ENCODE results near the gene IFFO2. TPM values are rescaled to one million over a fixed set of nuclear protein-coding genes. Genes with fewer than 3 reads are reported as not detected.
"Not testable (repeated sequence)": the region's sequence is repeated elsewhere in the genome, so short reads cannot be mapped to it uniquely, and the experiment has no call there.

IFFO2 gene
- total and polyA plus RNA-seq, 2 donors (not counting 1 experiment from before 2014, with no cell fraction given), result 16.8 to 19.2 TPM

DNA sequence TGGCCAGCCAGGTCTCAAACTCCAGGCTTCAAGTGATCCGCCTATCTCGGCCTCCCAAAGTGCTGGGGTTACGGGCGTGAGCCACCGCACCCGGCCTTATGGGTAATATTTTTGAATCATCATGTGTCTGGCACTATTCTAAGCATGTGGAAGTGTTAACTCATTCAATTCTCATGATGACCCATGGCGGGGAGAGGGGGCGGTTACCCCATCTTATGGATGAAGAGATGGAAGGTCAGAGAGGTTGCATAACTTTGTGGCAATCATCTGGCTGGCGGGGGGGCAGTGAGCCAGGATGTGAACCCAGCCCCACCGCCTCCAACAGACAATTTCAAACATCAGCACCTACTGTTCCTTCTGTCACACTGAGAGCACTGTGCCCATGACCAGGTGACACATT, 85.5 kb downstream of the IFFO2 start:
- Histone ChIP-seq H4K20me1 (ENCODE audit: control insufficient read depth, insufficient read depth, low read length, poor library complexity, severe bottlenecking) (no peaks in the 10 kb centered on the region), H3K4me3 (ENCODE audit: control extremely low read depth in 1 of 5, extremely low read depth in 1 of 5, insufficient read depth in 1 of 5, low read depth in 2 of 5, low read length in 4 of 5) (no peak overlapping the region), H3K27ac (ENCODE audit: low read length in 2 of 2) (no peak overlapping the region), H3K27me3 (replicated peaks in 1 of 4; ENCODE audit: control extremely low read depth in 1 of 4, control insufficient read depth in 3 of 4, insufficient read depth in 4 of 4, low read length in 3 of 4) (no peaks in the 10 kb centered on the region), H3K79me2 (ENCODE audit: control insufficient read depth, insufficient read depth, low read length) (no peaks in the 10 kb centered on the region), H3K36me3 (replicated peaks in 1 of 2; ENCODE audit: control extremely low read depth in 1 of 2, control insufficient read depth in 1 of 2, extremely low read depth in 1 of 2, insufficient read depth in 2 of 2, low read length in 1 of 2) (peaks cover 0 to 3% of the 10 kb centered on the region in 2 experiments), H3K4me1 (ENCODE audit: control insufficient read depth in 2 of 2, insufficient read depth in 2 of 2, low read length in 2 of 2) (peaks cover 0 to 4% of the 10 kb centered on the region in 2 donors), H3K9ac (ENCODE audit: low read length) (no peak overlapping the region), H3K4me2 (replicated peaks; ENCODE audit: low read depth, low read length, poor library complexity, severe bottlenecking) (no peak overlapping the region), H3K9me3 (ENCODE audit: control extremely low read depth in 1 of 3, control insufficient read depth in 2 of 3, insufficient read depth in 1 of 3, low read length in 2 of 3) (no peaks in the 10 kb centered on the region), H2AFZ (ENCODE audit: insufficient read depth, low read depth, low read length, poor library complexity, severe bottlenecking) (no peak overlapping the region)
- ChIA-PET CTCF (no interaction called here), POLR2A (no interaction called here)
- Mint-ChIP-seq H3K27me3 (peaks cover 10% of the 10 kb centered on the region), H3K27ac (no peak overlapping the region), H3K4me1 (peaks cover 5% of the 10 kb centered on the region), H3K4me3 (no peak overlapping the region), H3K9me3 (ENCODE audit: insufficient read depth) (no peaks in the 10 kb centered on the region)
- WGBS (ENCODE audit: insufficient coverage), result 100% methylated on average over 8 of the region's 10 CpGs
- intact Hi-C loops (cut with micrococcal nuclease), result no loop called here
- no peak for TF ChIP-seq EZH2 (IDR thresholded peaks at IDR 0.05; ENCODE audit: borderline replicate concordance, insufficient read depth, low read depth, low read length, poor library complexity, severe bottlenecking)
- TF ChIP-seq, protein P1, sequence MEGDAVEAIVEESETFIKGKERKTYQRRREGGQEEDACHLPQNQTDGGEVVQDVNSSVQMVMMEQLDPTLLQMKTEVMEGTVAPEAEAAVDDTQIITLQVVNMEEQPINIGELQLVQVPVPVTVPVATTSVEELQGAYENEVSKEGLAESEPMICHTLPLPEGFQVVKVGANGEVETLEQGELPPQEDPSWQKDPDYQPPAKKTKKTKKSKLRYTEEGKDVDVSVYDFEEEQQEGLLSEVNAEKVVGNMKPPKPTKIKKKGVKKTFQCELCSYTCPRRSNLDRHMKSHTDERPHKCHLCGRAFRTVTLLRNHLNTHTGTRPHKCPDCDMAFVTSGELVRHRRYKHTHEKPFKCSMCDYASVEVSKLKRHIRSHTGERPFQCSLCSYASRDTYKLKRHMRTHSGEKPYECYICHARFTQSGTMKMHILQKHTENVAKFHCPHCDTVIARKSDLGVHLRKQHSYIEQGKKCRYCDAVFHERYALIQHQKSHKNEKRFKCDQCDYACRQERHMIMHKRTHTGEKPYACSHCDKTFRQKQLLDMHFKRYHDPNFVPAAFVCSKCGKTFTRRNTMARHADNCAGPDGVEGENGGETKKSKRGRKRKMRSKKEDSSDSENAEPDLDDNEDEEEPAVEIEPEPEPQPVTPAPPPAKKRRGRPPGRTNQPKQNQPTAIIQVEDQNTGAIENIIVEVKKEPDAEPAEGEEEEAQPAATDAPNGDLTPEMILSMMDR (IDR thresholded peaks at IDR 0.05), result no peak
- ATAC-seq (ENCODE audit: low read depth), result no peak
- no peak for DNase-seq

DNA sequence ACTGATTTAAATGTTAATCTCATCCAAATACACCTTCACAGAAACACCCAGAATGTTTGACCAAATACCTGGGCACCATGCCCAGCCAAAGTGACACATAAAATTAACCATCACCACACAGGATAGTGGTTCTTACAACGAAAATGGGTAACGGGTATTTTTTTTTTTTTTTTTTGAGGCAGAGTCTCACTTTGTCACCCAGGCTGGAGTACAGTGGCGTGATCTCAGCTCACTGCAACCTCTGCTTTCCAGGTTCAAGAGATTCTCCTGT, 85.9 kb downstream of the IFFO2 start:
- H3K27ac ChIP-seq (ENCODE audit: low read length in 2 of 2); H3K27ac Mint-ChIP-seq; H3K9ac ChIP-seq (ENCODE audit: low read length); H4K20me1 ChIP-seq (ENCODE audit: control insufficient read depth, insufficient read depth, low read length, poor library complexity, severe bottlenecking); H3K4me3 ChIP-seq (ENCODE audit: control extremely low read depth in 1 of 5, extremely low read depth in 1 of 5, insufficient read depth in 1 of 5, low read depth in 2 of 5, low read length in 4 of 5); H3K79me2 ChIP-seq (ENCODE audit: control insufficient read depth, insufficient read depth, low read length); CTCF ChIA-PET; ATAC-seq (ENCODE audit: low read depth); H3K27me3 Mint-ChIP-seq; POLR2A ChIA-PET; H3K27me3 ChIP-seq (replicated peaks in 1 of 4; ENCODE audit: control extremely low read depth in 1 of 4, control insufficient read depth in 3 of 4, insufficient read depth in 4 of 4, low read length in 3 of 4); H3K4me2 ChIP-seq (replicated peaks; ENCODE audit: low read depth, low read length, poor library complexity, severe bottlenecking); DNase-seq; H3K4me3 Mint-ChIP-seq; H3K36me3 ChIP-seq (replicated peaks in 1 of 2; ENCODE audit: control extremely low read depth in 1 of 2, control insufficient read depth in 1 of 2, extremely low read depth in 1 of 2, insufficient read depth in 2 of 2, low read length in 1 of 2); H3K4me1 ChIP-seq (ENCODE audit: control insufficient read depth in 2 of 2, insufficient read depth in 2 of 2, low read length in 2 of 2); H2AFZ ChIP-seq (ENCODE audit: insufficient read depth, low read depth, low read length, poor library complexity, severe bottlenecking); H3K9me3 Mint-ChIP-seq (ENCODE audit: insufficient read depth); H3K4me1 Mint-ChIP-seq; H3K9me3 ChIP-seq (ENCODE audit: control extremely low read depth in 1 of 3, control insufficient read depth in 2 of 3, insufficient read depth in 1 of 3, low read length in 2 of 3); intact Hi-C loops (cut with micrococcal nuclease): not testable (repeated sequence)
- no CpG with 5 or more reads among the region's 3 CpGs for WGBS (ENCODE audit: insufficient coverage)
